ENCODE data around the gene MACIR. TPM values are rescaled to one million over a fixed set of nuclear protein-coding genes. Genes with fewer than 3 reads are reported as not detected.

MACIR gene
- total RNA-seq, 1 donor from 2014 or later, result 10.8 TPM

GRCh38 chr5:103271570-103272289, 13.2 kb downstream of the MACIR start:
- DNase-seq (ENCODE audit: low read depth), result no peak
- no peak for TF ChIP-seq CTCF (conservative IDR thresholded peaks at IDR 0.05; ENCODE audit: low read depth, low read length)
- H3K4me3 ChIP-seq (ENCODE audit: low read depth, low read length), result no peak overlapping the region

- DNase-seq (ENCODE audit: low read depth), result no peak
- no peak overlapping the region for H3K4me3 ChIP-seq (ENCODE audit: low read depth, low read length)
Observed at GRCh38 chr5:103272377-103272776, 13.8 kb downstream of the MACIR start.

GRCh38 chr5:103273952-103274351, 15.4 kb downstream of the MACIR start:
- H3K4me3 ChIP-seq (ENCODE audit: low read depth, low read length), result no peak overlapping the region
- no peak for DNase-seq (ENCODE audit: low read depth)
- TF ChIP-seq CTCF (conservative IDR thresholded peaks at IDR 0.05; ENCODE audit: low read depth, low read length), result no peak

More at GRCh38 chr5:103272377-103272776, 13.8 kb downstream of the MACIR start:
- no peak for TF ChIP-seq CTCF (conservative IDR thresholded peaks at IDR 0.05; ENCODE audit: low read depth, low read length)

- no peak for TF ChIP-seq CTCF (conservative IDR thresholded peaks at IDR 0.05; ENCODE audit: low read depth, low read length)
- no peak overlapping the region for H3K4me3 ChIP-seq (ENCODE audit: low read depth, low read length)
- DNase-seq (ENCODE audit: low read depth), result no peak
Observed at GRCh38 chr5:103275851-103276250, 17.3 kb downstream of the MACIR start.

- no peak for DNase-seq (ENCODE audit: low read depth)
- H3K4me3 ChIP-seq (ENCODE audit: low read depth, low read length), result no peak overlapping the region
- no peak for TF ChIP-seq CTCF (conservative IDR thresholded peaks at IDR 0.05; ENCODE audit: low read depth, low read length)
Observed at GRCh38 chr5:103280967-103281366, 22.4 kb downstream of the MACIR start.

GRCh38 chr5:103283120-103283519, 24.6 kb downstream of the MACIR start:
- H3K4me3 ChIP-seq (ENCODE audit: low read depth, low read length), result no peak overlapping the region
- no peak for DNase-seq (ENCODE audit: low read depth)
- no peak for TF ChIP-seq CTCF (conservative IDR thresholded peaks at IDR 0.05; ENCODE audit: low read depth, low read length)

GRCh38 chr5:103283869-103284268, 25.3 kb downstream of the MACIR start:
- no peak for DNase-seq (ENCODE audit: low read depth)
- no peak overlapping the region for H3K4me3 ChIP-seq (ENCODE audit: low read depth, low read length)
- no peak for TF ChIP-seq CTCF (conservative IDR thresholded peaks at IDR 0.05; ENCODE audit: low read depth, low read length)
